ENCODE results near the gene POP7.

The POP7 gene

DNA sequence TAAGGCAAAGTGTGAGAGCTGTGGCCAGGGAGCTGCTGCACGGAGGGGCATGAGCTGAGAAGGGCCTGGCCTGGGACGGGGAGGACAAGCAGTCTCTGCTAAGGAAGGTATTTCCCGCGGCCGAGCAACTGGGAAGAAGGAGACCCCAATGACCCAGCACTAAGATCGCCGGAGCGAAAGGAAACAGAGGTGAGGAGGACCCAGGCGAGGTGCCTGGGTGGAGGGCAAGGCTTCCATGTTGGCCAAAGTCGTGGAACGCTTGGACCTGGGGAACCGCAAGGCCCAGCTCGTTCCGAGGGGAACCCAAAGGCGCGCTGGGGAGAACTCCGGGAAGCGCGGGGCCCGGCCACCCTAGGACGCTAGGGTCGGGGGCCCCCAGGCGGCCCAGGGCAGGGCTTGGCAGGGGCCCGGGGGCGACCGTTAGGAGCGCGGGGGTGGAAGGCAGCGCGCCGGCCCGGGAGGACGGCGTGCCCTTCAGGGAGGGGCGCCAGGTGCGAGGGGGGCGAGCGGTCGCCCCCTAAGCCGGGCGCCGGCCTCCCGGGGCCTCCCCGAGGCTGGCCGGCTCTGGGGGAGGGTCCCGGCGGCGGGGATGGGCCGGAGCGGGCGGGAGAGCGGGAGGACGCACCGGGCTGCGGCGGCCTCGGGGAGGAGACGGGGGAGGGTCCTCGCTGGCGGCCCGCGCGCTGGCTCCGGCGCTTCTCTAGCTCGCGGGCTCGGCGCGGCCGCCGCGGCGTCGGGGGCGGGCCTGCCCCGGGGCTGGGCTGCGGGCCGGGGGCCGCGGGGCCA, 12.4 kb upstream of the POP7 start:
- ATAC-seq = peak; percentile 8
- TF ChIP-seq ZNF8 (CRISPR knock-in tag; IDR thresholded peaks at IDR 0.05) (no peak), ZFP3 (CRISPR knock-in tag; IDR thresholded peaks at IDR 0.05) (no peak), POU6F1 (CRISPR knock-in tag; IDR thresholded peaks at IDR 0.05; ENCODE audit: borderline replicate concordance, low read depth) (no peak), ISL1 (CRISPR knock-in tag; IDR thresholded peaks at IDR 0.05) (no peak), ZC3H10 (CRISPR knock-in tag; IDR thresholded peaks at IDR 0.05) (no peak), SNAI2 (CRISPR knock-in tag; IDR thresholded peaks at IDR 0.05) (no peak), ZNF565 (CRISPR knock-in tag; conservative IDR thresholded peaks at IDR 0.05; ENCODE audit: low read depth) (no peak), CREB5 (CRISPR knock-in tag; IDR thresholded peaks at IDR 0.05; ENCODE audit: low read depth) (no peak), GLIS3 (CRISPR knock-in tag; IDR thresholded peaks at IDR 0.05) (no peak), PPARA (CRISPR knock-in tag; IDR thresholded peaks at IDR 0.05; ENCODE audit: borderline replicate concordance) (no peak), ARNTL (CRISPR knock-in tag; IDR thresholded peaks at IDR 0.05; ENCODE audit: borderline replicate concordance, low read depth) (no peak), ESRRG (CRISPR knock-in tag; IDR thresholded peaks at IDR 0.05) (no peak), RARB (CRISPR knock-in tag; IDR thresholded peaks at IDR 0.05) (no peak), BACH2 (CRISPR knock-in tag; IDR thresholded peaks at IDR 0.05; ENCODE audit: borderline replicate concordance) (no peak), ZFP30 (CRISPR knock-in tag; IDR thresholded peaks at IDR 0.05) (no peak), ZNF70 (CRISPR knock-in tag; IDR thresholded peaks at IDR 0.05) (no peak)
- TF ChIP-seq, protein P1, sequence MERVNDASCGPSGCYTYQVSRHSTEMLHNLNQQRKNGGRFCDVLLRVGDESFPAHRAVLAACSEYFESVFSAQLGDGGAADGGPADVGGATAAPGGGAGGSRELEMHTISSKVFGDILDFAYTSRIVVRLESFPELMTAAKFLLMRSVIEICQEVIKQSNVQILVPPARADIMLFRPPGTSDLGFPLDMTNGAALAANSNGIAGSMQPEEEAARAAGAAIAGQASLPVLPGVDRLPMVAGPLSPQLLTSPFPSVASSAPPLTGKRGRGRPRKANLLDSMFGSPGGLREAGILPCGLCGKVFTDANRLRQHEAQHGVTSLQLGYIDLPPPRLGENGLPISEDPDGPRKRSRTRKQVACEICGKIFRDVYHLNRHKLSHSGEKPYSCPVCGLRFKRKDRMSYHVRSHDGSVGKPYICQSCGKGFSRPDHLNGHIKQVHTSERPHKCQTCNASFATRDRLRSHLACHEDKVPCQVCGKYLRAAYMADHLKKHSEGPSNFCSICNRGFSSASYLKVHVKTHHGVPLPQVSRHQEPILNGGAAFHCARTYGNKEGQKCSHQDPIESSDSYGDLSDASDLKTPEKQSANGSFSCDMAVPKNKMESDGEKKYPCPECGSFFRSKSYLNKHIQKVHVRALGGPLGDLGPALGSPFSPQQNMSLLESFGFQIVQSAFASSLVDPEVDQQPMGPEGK (CRISPR knock-in tag; IDR thresholded peaks at IDR 0.05; ENCODE audit: borderline replicate concordance) = no peak

DNA sequence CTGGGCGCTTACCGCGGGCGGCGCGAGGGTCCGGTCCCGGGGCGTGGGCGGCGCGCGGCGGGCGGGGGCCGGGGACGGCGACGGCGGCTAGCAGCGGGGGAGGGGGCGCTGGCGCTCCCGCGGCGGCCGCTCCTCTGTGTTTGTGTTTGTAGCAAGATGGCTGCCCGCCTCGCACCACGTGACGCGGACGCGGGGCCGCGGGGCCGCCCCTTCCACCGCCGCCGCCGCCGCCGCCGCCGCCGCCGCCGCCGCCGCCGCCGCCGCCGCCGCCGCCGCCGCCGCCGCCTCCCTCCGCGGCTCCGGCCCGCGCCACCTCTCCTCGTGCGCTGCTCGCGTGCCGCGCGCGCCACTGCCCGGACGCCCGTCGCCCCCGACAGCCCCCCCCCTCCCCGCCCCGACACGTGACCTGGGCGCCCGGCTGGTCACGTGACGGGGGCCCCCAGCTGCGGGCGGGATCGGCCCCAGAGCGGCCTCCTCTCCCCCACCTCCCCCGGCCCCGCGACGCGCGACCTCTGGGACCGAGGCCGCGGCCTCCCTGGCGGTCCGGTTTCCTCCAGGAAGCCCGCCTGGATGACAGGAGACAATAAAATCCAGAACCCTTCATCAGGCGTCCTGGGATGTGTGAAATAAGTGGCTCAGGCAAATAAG, 11.7 kb upstream of the POP7 start, which contains the start of gene GIGYF1:
Gene GIGYF1 (minus strand): TSS at position 153 of the 648 bp plus-strand sequence. CDS start 6,012 bp downstream, outside the sequence.
- ATAC-seq = peak; percentile 5; the same call in 1 of the 3 replicates
- no peak for TF ChIP-seq ZC3H10 (CRISPR knock-in tag; IDR thresholded peaks at IDR 0.05)
- no peak for TF ChIP-seq SNAI2 (CRISPR knock-in tag; IDR thresholded peaks at IDR 0.05)
- TF ChIP-seq ZNF565 (CRISPR knock-in tag; conservative IDR thresholded peaks at IDR 0.05; ENCODE audit: low read depth) = no peak
- no peak for TF ChIP-seq CSDC2 (CRISPR knock-in tag; IDR thresholded peaks at IDR 0.05)
- TF ChIP-seq, protein P1 (CRISPR knock-in tag; IDR thresholded peaks at IDR 0.05; ENCODE audit: borderline replicate concordance) = no peak
- TF ChIP-seq ZFP30 (CRISPR knock-in tag; IDR thresholded peaks at IDR 0.05) = no peak
- TF ChIP-seq ISL1 (CRISPR knock-in tag; IDR thresholded peaks at IDR 0.05) = no peak
- no peak for TF ChIP-seq TOX (CRISPR knock-in tag; IDR thresholded peaks at IDR 0.05; ENCODE audit: borderline replicate concordance)
- TF ChIP-seq GLIS3 (CRISPR knock-in tag; IDR thresholded peaks at IDR 0.05) = no peak

DNA sequence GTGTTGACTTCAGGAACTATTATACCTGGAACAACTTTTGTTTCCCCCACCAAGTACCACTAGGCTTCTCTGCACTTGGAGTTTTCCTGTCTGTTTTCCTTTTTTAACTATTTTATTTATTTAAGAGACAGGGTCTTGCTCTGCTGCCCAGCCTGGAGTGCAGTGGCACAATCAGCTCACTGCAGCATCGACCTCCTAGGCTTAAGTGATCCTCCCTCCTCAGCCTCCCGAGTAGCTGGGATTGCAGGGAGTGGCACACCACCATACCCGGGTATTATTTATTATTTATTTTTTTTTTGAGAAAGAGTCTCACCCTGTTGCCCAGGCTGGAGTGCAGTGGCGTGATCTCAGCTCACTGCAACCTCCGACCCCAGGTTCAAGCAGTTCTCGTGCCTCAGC, 9.8 kb upstream of the POP7 start:
- TF ChIP-seq SNAI2 (CRISPR knock-in tag; IDR thresholded peaks at IDR 0.05) (no peak), CSRNP3 (CRISPR knock-in tag; IDR thresholded peaks at IDR 0.05) (no peak), GLIS3 (CRISPR knock-in tag; IDR thresholded peaks at IDR 0.05) (no peak)
- ATAC-seq = no peak
